NCI-H1930 (cell line): Measurements from ENCODE around the gene AFMID.
"Not testable (repeated sequence)": the region's sequence is repeated elsewhere in the genome, so short reads cannot be mapped to it uniquely, and the experiment has no call there.

Experiments used
- DNase-seq, 2 experiments: peaks; one replicate each; lab custom pipeline; 2025; lab: John Stamatoyannopoulos, UW

Gene AFMID, protein sequence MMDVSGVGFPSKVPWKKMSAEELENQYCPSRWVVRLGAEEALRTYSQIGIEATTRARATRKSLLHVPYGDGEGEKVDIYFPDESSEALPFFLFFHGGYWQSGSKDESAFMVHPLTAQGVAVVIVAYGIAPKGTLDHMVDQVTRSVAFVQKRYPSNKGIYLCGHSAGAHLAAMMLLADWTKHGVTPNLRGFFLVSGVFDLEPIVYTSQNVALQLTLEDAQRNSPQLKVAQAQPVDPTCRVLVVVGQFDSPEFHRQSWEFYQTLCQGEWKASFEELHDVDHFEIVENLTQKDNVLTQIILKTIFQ

DNA sequence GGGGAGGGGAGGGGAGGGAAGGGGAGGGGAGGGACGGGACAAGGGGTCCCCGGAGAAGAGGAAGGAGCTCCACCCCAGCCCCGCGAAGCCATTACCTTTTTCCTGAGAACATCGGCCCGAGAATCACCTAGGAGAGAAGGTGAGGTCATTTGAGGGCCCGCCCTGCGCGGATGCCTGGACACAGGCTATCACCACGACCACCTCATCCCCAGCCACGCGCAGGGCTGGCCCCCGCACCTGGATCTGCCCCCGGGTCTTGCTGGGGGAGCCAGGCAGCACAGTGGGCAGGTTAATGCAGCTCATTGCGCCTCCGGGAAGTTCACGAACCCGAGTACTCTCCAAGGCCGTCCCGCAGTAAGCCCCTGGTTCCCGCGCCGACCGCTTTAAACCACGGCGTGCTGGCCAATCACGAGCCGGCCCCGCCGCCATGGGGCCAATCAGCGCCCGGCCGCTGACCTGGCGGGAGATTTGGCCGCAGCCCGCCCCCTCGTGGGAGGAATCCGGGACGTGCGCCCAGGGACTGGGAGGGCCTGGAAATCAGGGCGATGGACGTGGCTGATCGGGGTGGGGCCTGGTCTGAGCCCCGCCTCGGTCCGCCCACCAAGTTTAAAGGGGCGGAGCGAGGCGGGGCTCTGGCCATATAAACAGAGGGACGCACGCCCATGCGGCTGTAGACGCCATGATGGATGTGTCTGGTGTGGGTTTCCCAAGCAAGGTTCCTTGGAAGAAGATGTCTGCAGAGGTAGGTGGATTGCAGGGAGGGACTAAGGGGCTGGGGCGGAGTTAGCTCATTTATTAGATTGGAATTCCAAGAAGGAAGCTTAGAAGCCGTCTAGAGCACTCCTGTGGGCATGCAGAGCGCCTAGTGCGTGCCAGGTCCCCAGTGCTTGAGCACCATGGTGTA is at the start of gene AFMID, which contains the start of gene TK1:
Gene AFMID (plus strand): TSS at position 671 of the 904 bp plus-strand sequence. CDS start 9 bp downstream, at position 680.
Gene TK1 (minus strand): TSS at position 361 of the 904 bp plus-strand sequence. CDS start 58 bp downstream, at position 303.
- DNase-seq = peak; percentile 96 to 99

DNA sequence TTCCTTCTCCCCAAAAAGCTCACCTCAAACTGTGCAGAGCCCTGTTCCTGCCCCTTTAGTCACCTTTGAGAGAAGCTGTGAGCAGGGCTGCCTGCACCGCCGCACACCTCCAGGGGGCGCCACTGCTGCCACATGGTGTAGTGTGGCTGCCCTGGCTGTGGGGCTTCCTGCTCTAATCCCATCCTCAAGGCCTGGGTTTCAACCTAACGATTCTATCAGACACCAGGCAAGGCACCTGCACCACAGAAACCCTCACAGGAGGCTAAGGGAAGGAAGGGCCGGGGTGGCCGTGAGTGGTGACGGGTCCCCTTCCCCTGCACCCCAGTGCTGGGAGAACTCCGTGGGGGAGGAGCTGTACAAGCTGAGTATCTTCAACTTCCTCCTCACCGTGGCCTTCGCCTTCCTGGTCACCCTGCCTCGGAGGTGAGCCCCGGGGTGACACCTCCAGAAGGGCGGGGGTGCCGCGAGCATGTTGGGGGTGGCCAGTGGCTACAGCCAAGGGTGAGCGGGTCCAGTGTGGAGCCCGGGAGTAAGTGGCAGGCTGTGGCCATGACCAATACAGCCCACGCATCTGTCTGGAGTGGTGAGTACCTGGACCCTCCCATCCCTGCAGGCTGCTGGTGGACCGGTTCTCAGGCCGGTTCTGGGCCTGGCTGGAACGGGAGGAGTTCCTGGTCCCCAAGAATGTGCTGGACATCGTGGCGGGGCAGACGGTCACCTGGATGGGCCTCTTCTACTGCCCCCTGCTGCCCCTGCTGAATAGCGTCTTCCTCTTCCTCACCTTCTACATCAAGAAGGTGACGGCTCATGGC is 49.6 kb upstream of the AFMID start:
- peak; percentile 13 to 50 for DNase-seq

DNA sequence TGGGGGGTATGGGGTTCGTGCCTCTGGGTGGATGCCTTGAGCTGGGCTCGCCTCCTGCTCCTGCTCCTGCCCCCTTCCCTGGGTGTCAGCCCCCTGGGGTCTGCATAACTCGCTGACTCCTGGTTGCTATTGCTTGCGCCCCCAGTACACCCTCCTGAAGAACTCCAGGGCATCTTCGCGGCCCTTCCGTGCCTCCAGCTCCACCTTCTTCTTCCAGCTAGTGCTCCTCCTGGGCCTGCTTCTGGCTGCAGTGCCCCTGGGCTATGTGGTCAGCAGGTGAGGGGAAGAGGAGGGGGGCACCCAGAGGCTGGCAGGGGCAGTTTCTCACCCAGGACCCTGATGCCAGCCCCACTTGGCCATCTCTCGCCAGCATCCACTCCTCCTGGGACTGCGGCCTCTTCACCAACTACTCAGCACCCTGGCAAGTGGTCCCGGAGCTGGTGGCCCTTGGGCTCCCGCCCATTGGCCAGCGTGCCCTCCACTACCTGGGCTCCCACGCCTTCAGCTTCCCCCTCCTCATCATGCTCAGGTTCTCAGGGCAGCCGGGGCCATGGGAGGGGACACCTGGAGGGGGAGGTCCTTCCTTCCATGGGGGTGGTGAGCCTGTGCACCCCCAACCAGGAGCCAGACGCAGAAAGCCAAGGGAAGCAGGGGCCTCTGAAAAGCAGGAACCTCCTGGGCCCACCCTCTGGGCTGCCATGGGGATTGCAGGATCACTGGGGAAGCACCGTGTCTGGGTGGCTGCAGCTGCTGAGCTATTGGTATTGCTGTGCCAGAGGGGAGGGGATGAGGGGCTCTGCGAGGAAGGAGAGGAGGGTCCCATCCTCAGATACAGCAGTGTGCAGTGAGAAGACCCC is 48.7 kb upstream of the AFMID start:
- no peak for DNase-seq

DNA sequence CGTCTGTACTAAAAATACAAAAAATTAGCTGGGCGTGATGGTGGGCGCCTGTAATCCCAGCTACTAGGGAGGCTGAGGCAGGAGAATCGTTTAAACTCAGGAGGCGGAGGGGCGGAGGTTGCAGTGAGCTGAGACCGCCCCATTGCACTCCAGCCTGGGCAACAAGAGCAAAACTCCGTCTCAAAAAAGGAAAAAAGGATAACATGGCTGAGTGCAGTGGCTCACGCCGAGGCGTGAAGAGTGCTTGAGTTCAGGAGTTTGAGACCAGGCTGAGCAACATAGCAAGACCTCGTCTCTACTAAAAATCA is 47.3 kb upstream of the AFMID start:
- DNase-seq = not testable (repeated sequence)

DNA sequence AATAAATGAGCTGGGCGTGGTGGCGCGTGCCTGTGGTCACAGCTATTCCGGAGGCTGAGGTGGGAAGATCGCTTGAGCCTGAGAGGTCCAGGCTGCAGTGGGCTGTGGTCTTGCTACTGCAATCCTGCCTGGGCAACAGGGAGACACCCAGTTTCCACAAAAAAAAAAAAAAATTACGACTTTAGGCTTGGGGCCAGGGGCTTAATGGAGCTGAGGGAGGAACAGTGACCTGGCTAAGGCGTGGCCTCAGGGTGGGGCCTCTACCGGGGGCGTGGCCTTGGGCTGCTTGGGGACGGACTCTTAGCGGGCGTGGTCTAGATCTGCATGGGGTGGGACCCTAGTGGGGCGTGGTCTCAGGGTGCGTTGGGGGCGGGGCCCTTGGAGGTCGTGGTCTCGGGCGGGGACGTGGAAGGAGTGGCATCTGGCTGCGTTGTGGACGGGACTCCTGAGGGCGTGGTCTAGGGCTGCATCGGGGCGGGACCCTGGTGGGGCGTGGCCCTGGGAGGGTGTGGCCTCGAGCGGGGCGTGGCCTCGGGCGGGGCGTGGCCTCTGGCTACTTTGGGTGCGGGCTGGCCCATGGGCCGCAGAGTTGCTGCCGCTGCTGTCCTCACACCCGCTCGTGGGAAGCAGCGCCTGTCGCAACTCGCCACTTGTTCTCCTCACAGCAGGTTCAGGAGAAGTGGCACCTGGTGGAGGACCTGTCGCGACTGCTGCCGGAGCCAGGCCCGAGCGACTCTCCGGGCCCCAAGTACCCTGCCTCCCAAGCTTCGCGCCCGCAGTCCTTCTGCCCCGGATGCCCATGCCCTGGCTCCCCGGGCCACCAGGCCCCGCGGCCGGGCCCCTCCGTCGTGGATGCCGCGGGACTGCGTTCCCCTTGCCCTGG is 46.8 kb upstream of the AFMID start:
- peak; percentile 85 to 89 for DNase-seq

DNA sequence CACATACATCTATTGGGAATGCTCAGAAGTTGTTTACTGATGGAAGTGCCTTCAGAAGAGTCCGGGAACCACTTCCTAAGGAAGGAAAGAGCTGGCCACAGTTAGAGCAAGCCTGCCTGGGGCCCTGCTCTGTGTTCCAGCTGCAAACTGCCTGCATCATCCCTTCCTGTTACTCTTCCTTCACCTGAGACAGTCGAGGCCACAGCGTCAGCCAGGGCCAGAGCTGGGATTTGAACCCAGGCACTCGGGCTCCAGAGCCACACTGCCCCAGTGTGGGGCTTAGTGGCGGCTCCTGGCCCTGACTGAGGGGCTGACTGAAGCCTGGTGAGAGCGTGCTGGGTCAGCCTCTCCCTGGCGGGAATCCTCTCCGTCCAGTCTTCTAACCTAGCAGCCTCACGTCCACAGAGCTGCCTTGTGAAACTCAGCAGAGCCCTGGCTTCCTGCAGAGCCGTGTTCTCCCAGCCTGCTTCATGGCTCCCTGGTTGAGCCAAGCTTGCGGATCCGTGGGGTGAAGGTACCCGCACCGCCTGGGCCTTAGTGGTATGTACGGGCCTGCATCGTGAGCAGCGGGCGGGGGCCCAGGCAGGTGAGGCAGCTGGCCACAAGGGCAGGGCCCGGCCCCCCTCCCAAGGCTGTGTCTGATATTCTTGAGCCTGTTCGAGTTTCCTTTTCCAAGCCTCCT is 45.6 kb upstream of the AFMID start:
- no peak for DNase-seq

DNA sequence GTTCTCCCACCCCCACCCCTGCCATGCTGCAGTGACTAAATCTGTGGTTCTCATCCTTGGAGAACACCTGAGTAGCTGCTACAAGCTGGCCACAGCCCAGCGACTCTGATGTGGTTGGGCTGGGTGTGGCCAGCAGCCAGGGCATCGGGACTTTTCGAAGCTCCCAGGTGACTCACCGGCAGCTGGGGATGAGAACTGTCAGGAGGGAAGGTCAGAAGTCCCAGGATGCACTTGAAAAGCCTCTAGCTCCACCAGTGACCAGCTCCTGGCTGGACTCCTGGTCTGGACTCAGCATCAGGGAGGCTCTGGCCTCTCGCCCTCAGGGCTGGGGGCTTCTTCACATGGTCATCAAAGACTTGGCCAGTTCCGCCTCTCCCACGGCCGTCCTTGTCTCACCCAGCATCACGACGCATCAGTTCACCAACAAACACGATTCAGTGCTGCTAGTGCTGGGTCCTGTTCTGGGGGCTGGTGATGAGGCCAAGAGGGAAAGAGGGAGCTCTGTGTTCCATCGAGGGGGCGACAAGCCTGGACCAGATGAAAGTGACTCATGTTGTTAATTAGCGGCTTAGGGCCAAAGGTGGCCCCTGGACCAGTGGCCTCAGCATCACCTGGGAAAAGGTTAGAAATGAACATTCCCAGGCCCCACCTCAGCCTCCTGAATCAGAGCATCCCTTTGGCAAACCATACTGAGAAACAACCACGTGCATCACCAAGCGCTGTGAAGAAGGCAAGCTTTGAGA is 44.9 kb upstream of the AFMID start:
- no peak for DNase-seq

DNA sequence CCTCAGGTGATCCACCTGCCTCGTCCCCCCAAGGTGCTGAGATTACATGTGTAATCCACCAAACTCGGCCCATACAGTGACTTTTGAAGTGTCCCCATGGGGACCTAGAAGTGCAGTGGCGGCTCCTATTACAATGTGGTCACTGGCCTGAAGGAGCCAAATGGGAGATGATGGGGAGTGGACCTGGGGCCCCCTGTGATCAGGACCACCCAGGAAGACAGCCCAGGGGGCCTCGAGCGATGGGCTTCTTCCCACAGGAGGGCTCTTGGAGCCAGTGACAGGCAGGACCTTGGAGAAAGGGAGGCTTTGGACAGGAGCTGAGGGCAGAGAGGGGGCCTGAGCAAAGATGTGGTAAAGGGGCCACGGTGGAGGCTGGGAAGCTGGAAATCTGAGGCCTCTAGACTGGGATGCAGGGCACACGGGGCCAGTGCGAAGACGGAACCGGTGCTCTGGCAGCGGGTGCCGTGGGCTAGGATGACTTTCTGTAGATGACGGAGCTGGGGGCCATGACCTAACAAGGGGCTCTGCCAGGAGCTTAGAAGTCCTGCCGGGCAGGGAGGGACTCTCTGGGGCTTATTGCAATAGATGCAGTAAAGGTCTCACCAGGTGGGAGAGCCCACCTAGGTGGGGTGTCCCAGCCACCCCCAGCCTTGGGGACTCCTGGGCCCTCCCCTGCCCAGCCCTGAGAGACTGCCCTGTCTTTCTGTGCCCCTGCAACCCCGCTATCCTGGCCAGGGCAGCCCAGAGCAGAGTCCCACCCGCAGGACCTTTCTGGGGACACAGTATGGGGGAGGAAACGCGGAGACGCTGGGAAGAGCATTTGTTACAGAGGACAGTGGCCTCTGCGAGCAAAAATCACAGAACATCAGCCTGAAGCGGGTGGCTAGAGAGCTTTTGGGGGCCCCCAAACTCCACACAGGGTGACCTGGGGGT is 43.7 kb upstream of the AFMID start:
- no peak for DNase-seq

DNA sequence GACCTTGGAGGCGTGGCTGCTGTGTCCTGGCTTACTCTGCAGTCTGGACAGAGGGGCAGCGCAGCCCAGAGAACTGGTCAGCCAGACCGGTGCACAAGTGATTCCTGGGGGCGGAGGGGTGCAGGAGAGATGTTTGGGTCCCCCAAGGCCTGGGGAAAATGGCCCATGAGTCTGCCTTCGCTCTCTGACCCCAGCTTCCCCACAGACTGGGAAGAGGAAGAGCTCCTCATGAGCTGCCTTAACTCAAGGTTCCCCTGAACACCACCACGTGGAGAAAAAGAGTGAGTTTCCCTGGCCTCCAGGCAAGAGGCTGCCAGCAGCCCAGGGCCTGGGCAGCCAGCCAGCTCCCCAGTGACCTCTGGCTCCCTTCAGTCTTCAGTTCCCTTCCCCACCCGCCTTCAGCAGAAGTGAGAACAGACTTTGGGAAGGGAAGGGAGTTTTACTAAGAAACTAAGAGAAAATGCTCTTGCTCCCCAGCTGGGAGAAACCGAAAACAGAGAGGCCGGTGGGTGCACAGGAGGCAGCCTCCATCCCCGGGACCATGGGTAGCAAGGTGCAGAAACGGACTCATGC is 42.9 kb upstream of the AFMID start:
- DNase-seq = no peak

DNA sequence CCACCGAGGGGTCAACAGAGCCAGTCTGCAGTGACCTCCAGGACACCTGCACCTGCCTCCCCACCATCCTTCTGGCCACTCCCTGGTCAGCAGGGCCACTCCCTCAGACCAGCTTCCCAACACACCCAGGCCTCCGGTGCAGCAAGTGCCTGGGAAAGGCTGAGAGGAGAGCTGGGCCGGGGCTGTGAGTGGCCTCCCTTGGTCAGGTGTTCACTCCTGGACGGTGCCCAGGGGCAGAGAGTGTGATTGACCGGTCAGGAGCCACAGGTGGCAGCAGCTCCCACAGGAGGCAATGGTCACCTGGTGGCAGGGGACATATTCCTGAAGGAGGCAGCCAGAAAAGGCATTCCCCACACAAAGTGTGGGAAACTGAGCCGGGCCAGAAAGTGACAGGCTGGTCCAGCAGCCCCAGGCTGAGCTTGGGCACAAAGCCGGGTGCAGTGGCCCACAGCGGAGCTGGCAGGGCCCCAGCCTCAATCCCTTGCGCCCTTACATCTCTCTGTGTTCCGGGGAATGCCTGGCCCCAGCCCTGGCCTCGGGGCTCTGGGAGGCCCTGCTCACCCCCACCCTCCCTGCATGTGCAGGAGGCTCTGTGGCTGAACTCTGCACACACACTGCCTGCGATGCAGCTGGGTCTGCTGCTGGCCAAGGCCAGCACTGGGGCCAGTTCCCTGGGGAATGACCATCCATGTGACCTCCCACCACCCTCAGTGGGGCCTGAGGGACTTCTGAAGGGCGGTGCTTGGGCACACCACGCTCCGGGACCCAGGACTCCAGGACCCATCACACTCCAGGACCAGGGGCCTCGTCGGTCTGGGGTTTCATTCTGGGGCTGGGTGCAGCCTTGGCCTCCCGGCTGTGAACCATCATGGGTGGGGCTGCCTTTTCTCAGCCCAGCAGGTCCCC is 42.2 kb upstream of the AFMID start:
- DNase-seq = no peak

DNA sequence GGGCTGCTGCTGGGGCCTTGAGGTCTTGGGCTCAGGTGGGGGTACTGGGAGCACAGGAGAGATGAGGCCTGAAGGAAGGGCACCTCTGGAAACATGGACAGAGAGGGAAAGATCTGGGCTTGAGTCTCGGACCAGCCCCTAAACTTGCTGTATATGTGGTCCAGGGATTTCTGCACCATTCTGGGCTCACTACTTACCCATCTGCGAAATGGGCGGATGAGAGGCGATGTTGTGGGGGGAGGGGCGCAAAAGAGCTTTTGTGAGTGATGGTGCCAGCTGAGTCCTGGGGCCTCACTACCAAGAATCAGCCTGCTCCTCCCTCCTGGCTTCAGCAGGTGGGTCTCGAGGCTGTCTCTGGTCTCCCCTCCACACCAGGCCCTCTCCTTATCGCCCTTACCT is 40.7 kb upstream of the AFMID start:
- no peak for DNase-seq

DNA sequence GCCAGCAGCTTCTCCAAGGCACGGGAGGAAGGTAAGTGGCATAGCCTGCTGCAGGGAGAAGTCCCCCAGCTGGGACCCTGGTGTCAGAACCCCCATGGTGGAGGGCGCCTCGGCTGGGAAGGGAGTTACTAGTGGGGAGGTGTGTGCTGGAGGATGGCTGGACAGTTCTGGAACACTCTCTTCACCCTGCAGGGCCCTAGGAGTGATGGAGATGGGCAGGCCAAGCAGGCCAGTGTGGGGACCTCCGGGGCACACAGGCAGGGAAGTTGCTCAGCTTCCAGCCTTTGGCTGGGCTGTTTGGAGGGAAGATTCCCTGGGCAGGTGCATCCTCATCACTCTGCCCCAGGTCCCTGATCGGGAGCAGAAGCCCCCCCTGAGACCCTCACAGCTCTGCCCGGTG is 40.3 kb upstream of the AFMID start:
- DNase-seq = no peak

DNA sequence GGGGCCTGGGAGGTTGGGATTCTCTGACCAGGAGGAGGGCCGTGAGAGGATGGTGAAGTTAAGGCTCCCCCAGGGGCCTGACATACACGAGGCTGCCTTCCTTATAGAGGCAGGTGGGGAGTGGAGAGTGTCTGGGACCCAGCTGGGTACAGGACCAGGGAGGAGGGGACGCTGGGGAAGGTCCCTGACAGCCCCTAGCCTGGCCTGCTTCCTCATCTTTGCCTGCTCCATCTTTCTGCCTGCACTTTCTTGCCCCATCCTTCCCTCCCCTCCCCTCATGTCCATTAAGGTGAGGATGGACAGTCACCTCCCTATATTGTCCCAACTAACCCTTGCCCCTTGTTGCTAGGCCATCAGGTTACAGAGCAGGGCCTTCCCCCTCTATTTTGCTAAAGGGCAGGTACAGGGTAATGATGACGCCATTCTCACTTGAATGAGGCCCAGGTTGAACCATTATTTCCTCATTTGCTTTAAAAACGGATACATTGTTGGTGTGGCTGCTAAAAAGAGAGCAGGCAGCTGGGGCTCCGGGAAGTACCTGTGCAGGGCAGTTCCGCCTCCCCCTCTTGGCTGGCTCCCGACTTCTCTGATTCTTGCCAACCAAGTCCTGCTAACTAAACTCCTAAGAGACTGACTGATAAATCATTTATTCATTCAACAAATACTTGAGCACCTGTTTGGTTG is 39.7 kb upstream of the AFMID start:
- no peak for DNase-seq

DNA sequence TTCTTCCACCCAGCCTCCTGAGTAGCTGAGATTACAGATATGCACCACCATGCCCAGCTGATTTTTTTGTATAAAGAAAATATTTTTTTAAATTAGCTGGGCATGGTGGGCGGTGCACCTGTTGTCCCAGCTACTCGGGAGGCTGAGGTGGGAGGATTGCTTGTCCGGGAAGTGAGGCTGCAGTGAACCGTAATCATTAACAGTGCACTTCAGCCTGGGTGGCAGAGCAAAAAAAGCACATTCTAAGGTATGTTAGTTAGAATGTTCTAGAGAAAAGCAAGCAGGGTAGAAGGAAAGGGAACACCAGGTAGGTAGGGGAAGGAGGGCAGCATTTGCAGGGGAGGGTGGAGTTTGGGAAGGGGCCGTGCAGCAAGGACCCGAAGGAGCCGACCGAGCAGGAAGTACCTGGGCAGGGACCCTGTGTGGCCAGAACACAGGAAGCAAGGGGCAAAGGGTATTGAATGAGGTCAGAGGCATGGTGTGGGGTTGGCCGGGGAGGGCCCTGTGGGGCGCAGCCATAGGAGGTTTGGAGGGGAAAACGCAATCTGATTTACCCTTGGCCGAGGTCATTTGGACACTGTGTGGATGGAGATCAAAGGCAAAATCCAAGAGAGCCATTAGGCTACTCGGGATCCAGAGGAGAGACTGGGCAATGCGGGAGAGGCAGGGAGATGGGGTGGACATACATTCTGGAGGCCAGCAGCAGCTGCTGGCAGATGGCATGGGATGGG is 38.7 kb upstream of the AFMID start:
- DNase-seq = no peak

DNA sequence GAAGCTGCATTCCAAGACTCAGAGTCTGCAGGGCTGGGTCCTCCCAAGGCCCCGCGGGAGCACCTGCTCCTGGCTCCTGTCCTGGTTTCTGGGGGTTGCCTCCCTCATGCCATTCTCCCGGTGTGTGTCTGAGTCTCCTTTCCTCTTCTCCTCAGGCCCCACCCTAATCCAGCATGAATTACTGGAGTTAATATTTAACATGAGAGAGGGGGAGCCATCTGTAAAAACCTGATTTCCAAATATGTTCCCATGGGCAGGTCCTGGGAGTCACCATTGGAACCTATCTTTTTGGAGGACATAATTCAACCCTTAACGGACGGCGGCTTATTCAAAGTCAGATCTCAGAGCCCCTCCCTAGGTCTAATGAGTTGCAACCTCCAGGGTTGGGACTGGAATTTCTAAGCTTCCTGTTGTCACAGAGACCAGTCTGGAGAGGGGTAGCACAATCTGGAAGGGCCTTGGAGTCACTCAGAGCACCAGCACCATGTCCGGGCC is 35.6 kb upstream of the AFMID start:
- DNase-seq = no peak
